H9 (cell line): ENCODE data around the gene SLC6A15. TPM values are rescaled to one million over a fixed set of nuclear protein-coding genes. Genes with fewer than 3 reads are reported as not detected.

Source experiments
- DNase-seq: peaks from one replicate; pipeline ENCODE4 v3.0.0-alpha.2; 2017
- H2AFZ ChIP-seq: one replicate; pipeline ENCODE4 v1.6.1; 2013; ENCODE audit warnings: mild to moderate bottlenecking, low read length, control low read depth, moderate library complexity
- H2AK5ac ChIP-seq: 2 replicates; pipeline ENCODE4 v1.6.1; 2013; ENCODE audit warnings: low read length, control low read depth, mixed read lengths; ENCODE audit not compliant: insufficient read length
- H2BK120ac ChIP-seq: one replicate; pipeline ENCODE4 v1.6.1; 2013; ENCODE audit warnings: low read depth, mild to moderate bottlenecking, low read length, control low read depth, inconsistent platforms; ENCODE audit not compliant: poor library complexity, severe bottlenecking
- H2BK12ac ChIP-seq: 2 replicates; pipeline ENCODE4 v1.6.1; 2013; ENCODE audit warnings: low read length, control low read depth, mixed read lengths, low read depth; ENCODE audit not compliant: insufficient read length
- H2BK15ac ChIP-seq: 2 replicates; pipeline ENCODE4 v1.6.1; 2013; ENCODE audit warnings: low read depth, low read length, control low read depth
- H2BK20ac ChIP-seq: one replicate; pipeline ENCODE4 v1.6.1; 2013; ENCODE audit warnings: low read depth, mild to moderate bottlenecking, low read length, control low read depth, inconsistent platforms; ENCODE audit not compliant: poor library complexity, severe bottlenecking
- H2BK5ac ChIP-seq: 2 replicates; pipeline ENCODE4 v1.6.1; 2013; ENCODE audit warnings: low read length, control low read depth, mixed read lengths; ENCODE audit not compliant: insufficient read length
- H3K14ac ChIP-seq: 2 replicates; pipeline ENCODE4 v1.6.1; 2013; ENCODE audit warnings: low read length, control low read depth; ENCODE audit not compliant: insufficient read depth
- H3K18ac ChIP-seq: 2 replicates; pipeline ENCODE4 v1.6.1; 2013; ENCODE audit warnings: low read depth, mild to moderate bottlenecking, mixed read lengths, low read length, control low read depth; ENCODE audit not compliant: insufficient read length
- H3K23ac ChIP-seq: 2 replicates; pipeline ENCODE4 v1.6.1; 2013; ENCODE audit warnings: low read length, control low read depth, mixed read lengths, low read depth; ENCODE audit not compliant: insufficient read length
- H3K23me2 ChIP-seq: 2 replicates; pipeline ENCODE4 v1.6.1; 2013; ENCODE audit warnings: low read depth, mild to moderate bottlenecking, mixed read lengths, low read length, control low read depth; ENCODE audit not compliant: insufficient read length, poor library complexity, severe bottlenecking
- H3K27ac ChIP-seq: 2 replicates; pipeline ENCODE4 v1.5.1; 2013; ENCODE audit warnings: low read length, control low read depth, mixed read lengths, low read depth; ENCODE audit not compliant: insufficient read length
- H3K27me3 ChIP-seq: 2 replicates; pipeline ENCODE4 v1.6.1; 2013; ENCODE audit warnings: low read length, control low read depth, inconsistent platforms; ENCODE audit not compliant: insufficient read depth
- H3K4ac ChIP-seq: 2 replicates; pipeline ENCODE4 v1.6.1; 2013; ENCODE audit warnings: low read depth, mild to moderate bottlenecking, control low read depth, inconsistent platforms, low read length, moderate library complexity
- H3K4me1 ChIP-seq: 2 replicates; pipeline ENCODE4 v1.6.1; 2013; ENCODE audit warnings: low read length, control low read depth, inconsistent platforms; ENCODE audit not compliant: insufficient read depth
- H3K4me2 ChIP-seq: 2 replicates; pipeline ENCODE4 v1.6.1; 2013; ENCODE audit warnings: low read length, control low read depth, mixed read lengths; ENCODE audit not compliant: insufficient read length, insufficient read depth
- H3K56ac ChIP-seq: 2 replicates; pipeline ENCODE4 v1.6.1; 2013; ENCODE audit warnings: low read depth, mild to moderate bottlenecking, mixed read lengths, low read length, control low read depth; ENCODE audit not compliant: insufficient read length
- H3K79me1 ChIP-seq: 2 replicates; pipeline ENCODE4 v1.6.1; 2013; ENCODE audit warnings: low read depth, mild to moderate bottlenecking, moderate library complexity, low read length, control low read depth, inconsistent platforms; ENCODE audit not compliant: insufficient read depth, poor library complexity, severe bottlenecking
- H3K79me2 ChIP-seq: 2 replicates; pipeline ENCODE4 v1.6.1; 2013; ENCODE audit warnings: low read length, control low read depth, inconsistent platforms; ENCODE audit not compliant: insufficient read depth
- H3K9ac ChIP-seq: 2 replicates; pipeline ENCODE4 v1.6.1; 2013; ENCODE audit warnings: low read length, control low read depth, mixed read lengths; ENCODE audit not compliant: insufficient read length; ENCODE audit errors: extremely low read depth
- H3K9me3 ChIP-seq: one replicate; pipeline ENCODE4 v1.6.1; 2013; ENCODE audit warnings: low read depth, low read length, inconsistent platforms; ENCODE audit not compliant: control insufficient read depth
- H3T11ph ChIP-seq: one replicate; pipeline ENCODE4 v1.6.1; 2013; ENCODE audit warnings: mild to moderate bottlenecking, low read length, control low read depth, inconsistent platforms
- H4K20me1 ChIP-seq: one replicate; pipeline ENCODE4 v1.6.1; 2013; ENCODE audit not compliant: control insufficient read depth, insufficient read length, insufficient read depth
- H4K5ac ChIP-seq: 2 replicates; pipeline ENCODE4 v1.6.1; 2013; ENCODE audit warnings: low read depth, mild to moderate bottlenecking, mixed read lengths, low read length, control low read depth; ENCODE audit not compliant: insufficient read length
- H4K8ac ChIP-seq: replicated peaks from 2 replicates; pipeline ENCODE4 v1.6.1; 2013; ENCODE audit warnings: low read length, control low read depth, mixed read lengths, low read depth; ENCODE audit not compliant: insufficient read length
- H4K91ac ChIP-seq: 2 replicates; pipeline ENCODE4 v1.6.1; 2013; ENCODE audit warnings: low read depth, mild to moderate bottlenecking, moderate library complexity, mixed read lengths, low read length, control low read depth; ENCODE audit not compliant: insufficient read length
- H3K27ac Mint-ChIP-seq, 3 experiments: 2 replicates in 2 of 3; 3 replicates in 1 of 3; pipeline ENCODE4 v1.8.0; 2020 to 2021; ENCODE audit warnings: mixed read lengths in 3 of 3, mild to moderate bottlenecking in 1 of 3, moderate library complexity in 1 of 3
- H3K27me3 Mint-ChIP-seq: 2 replicates; pipeline ENCODE4 v1.8.0; 2021; ENCODE audit warnings: low read depth, mild to moderate bottlenecking, moderate library complexity, mixed read lengths
- H3K36me3 Mint-ChIP-seq, 3 experiments: 2 replicates in 2 of 3; 3 replicates in 1 of 3; pipeline ENCODE4 v1.8.0; 2020 to 2021; ENCODE audit warnings: low read depth in 3 of 3, mixed read lengths in 3 of 3; ENCODE audit not compliant: insufficient read depth in 1 of 3
- H3K4me1 Mint-ChIP-seq, 2 experiments: 2 replicates each; pipeline ENCODE4 v1.8.0; 2020; ENCODE audit warnings: mixed read lengths in 2 of 2
- H3K4me3 Mint-ChIP-seq, 2 experiments: 2 replicates in 1 of 2; 3 replicates in 1 of 2; pipeline ENCODE4 v1.8.0; 2020 to 2021; ENCODE audit warnings: mild to moderate bottlenecking in 2 of 2, mixed read lengths in 2 of 2, moderate library complexity in 1 of 2
- H3K9me3 Mint-ChIP-seq, 2 experiments: 2 replicates in 1 of 2; 3 replicates in 1 of 2; pipeline ENCODE4 v1.8.0; 2020; ENCODE audit warnings: mild to moderate bottlenecking in 2 of 2, mixed read lengths in 2 of 2, moderate library complexity in 1 of 2
- CTCF ChIP-seq: fragments of 200-600 bp; sonication (generic); conservative IDR thresholded peaks from 3 replicates; pipeline ENCODE4 v1.8.0; 2021; ENCODE audit warnings: antibody characterized with exemption, mild to moderate bottlenecking
- WGBS: extraction: QIAGEN DNeasy Blood & Tissue Kit; methylation state at CpG from one replicate; pipeline ENCODE4 v1.1.7; 2013; ENCODE audit warnings: missing lambda C conversion rate, low lambda C conversion rate, mixed read lengths; ENCODE audit not compliant: insufficient read length; ENCODE audit errors: extremely low coverage; 5-methylcytosine and 5-hydroxymethylcytosine counted together
- total RNA-seq: library from RNA; stranded (reverse); gene quantifications from 2 replicates; pipeline ENCODE4 v1.2.1, GENCODE V29; 2021

The SLC6A15 gene
- total RNA-seq, 1 experiment from 2014 or later = 12.9 TPM

- no peaks in the 10 kb centered on the region for H3K79me1 ChIP-seq
- Mint-ChIP-seq H3K9me3 (no peaks in the 10 kb centered on the region), H3K27ac (no peak overlapping the region), H3K27me3 (no peaks in the 10 kb centered on the region), H3K4me1 (peaks cover 4% of the 10 kb centered on the region in 2 experiments; a peak in 2 of 4 replicates), H3K36me3 (no peaks in the 10 kb centered on the region), H3K4me3 (no peak overlapping the region)
- no peak overlapping the region for H2BK120ac ChIP-seq
- H4K20me1 ChIP-seq = no peaks in the 10 kb centered on the region
- H3K4me2 ChIP-seq = no peak overlapping the region
- H2BK5ac ChIP-seq = no peak overlapping the region
- no peak for TF ChIP-seq CTCF
- H3K23me2 ChIP-seq = no peaks in the 10 kb centered on the region
- no peak overlapping the region for H3K9ac ChIP-seq
- no peak overlapping the region for H4K91ac ChIP-seq
- no peak overlapping the region for H3K27ac ChIP-seq
- no peaks in the 10 kb centered on the region for H3K27me3 ChIP-seq
- H4K5ac ChIP-seq = no peak overlapping the region
- H2BK20ac ChIP-seq = no peak overlapping the region
- no peak overlapping the region for H2AK5ac ChIP-seq
- H4K8ac ChIP-seq = no peak overlapping the region
- no peak overlapping the region for H3T11ph ChIP-seq
- no CpG with 5 or more reads among the region's 2 CpGs for WGBS
- no peak overlapping the region for H2BK15ac ChIP-seq
- H3K9me3 ChIP-seq = no peaks in the 10 kb centered on the region
- H3K79me2 ChIP-seq = no peaks in the 10 kb centered on the region
- no peak overlapping the region for H3K4ac ChIP-seq
- no peak overlapping the region for H3K56ac ChIP-seq
- DNase-seq = no peak
- H3K14ac ChIP-seq = no peak overlapping the region
- no peak overlapping the region for H3K18ac ChIP-seq
- no peak overlapping the region for H2BK12ac ChIP-seq
- peaks cover 2% of the 10 kb centered on the region; the same call in 1 of the 2 replicates for H3K4me1 ChIP-seq
- H2AFZ ChIP-seq = no peak overlapping the region
- H3K23ac ChIP-seq = no peak overlapping the region
These were observed 22.8 kb downstream of the SLC6A15 start for GRCh38 chr12:84889818-84890217.
